Mesendoderm (in vitro differentiated cells): ENCODE results near the gene ITGB3BP.
A peak's percentile ranks its signal among the peaks of the same experiment; 100 is the strongest.

ENCODE experiments used
- DNase-seq: peaks from one replicate; pipeline ENCODE4 v3.0.0; 2013
- H2AK5ac ChIP-seq: 2 replicates; pipeline ENCODE4 v1.6.1; 2013; ENCODE audit warnings: low read length, inconsistent platforms
- H2BK120ac ChIP-seq: 2 replicates; pipeline ENCODE4 v1.6.1; 2013; ENCODE audit warnings: low read depth, mild to moderate bottlenecking, low read length, moderate library complexity, mixed read lengths
- H2BK15ac ChIP-seq: replicated peaks from 2 replicates; pipeline ENCODE4 v1.6.1; 2013; ENCODE audit warnings: low read depth, mild to moderate bottlenecking, moderate library complexity
- H2BK5ac ChIP-seq: 2 replicates; pipeline ENCODE4 v1.6.1; 2013; ENCODE audit warnings: low read length, inconsistent platforms
- H3K18ac ChIP-seq: 2 replicates; pipeline ENCODE4 v1.6.1; 2013; ENCODE audit warnings: mild to moderate bottlenecking, low read length, mixed read lengths
- H3K23ac ChIP-seq: one replicate; pipeline ENCODE4 v1.6.1; 2013; ENCODE audit warnings: low read length
- H3K27ac ChIP-seq: 2 replicates; pipeline ENCODE4 v1.5.1; 2013; ENCODE audit warnings: low read depth, mild to moderate bottlenecking, inconsistent platforms, low read length, moderate library complexity
- H3K27me3 ChIP-seq: 2 replicates; pipeline ENCODE4 v1.6.1; 2013; ENCODE audit warnings: low read length, control low read depth, mild to moderate bottlenecking, inconsistent platforms; ENCODE audit not compliant: insufficient read depth, poor library complexity
- H3K36me3 ChIP-seq: 2 replicates; pipeline ENCODE4 v1.6.1; 2013; ENCODE audit warnings: low read length, inconsistent platforms; ENCODE audit not compliant: control insufficient read depth, insufficient read depth
- H3K4ac ChIP-seq: one replicate; pipeline ENCODE4 v1.6.1; 2013; ENCODE audit warnings: low read depth, mild to moderate bottlenecking, low read length, moderate library complexity
- H3K4me1 ChIP-seq: 2 replicates; pipeline ENCODE4 v1.6.1; 2013; ENCODE audit warnings: low read depth, low read length, inconsistent platforms; ENCODE audit not compliant: control insufficient read depth
- H3K4me2 ChIP-seq: 2 replicates; pipeline ENCODE4 v1.6.1; 2013; ENCODE audit warnings: low read length
- H3K4me3 ChIP-seq: 2 replicates; pipeline ENCODE4 v1.5.1; 2013; ENCODE audit warnings: mild to moderate bottlenecking, low read length
- H3K56ac ChIP-seq: one replicate; pipeline ENCODE4 v1.6.1; 2013; ENCODE audit warnings: low read length
- H3K79me1 ChIP-seq: 2 replicates; pipeline ENCODE4 v1.6.1; 2013; ENCODE audit warnings: low read length, inconsistent platforms
- H3K79me2 ChIP-seq: 2 replicates; pipeline ENCODE4 v1.6.1; 2013; ENCODE audit warnings: mild to moderate bottlenecking, low read length; ENCODE audit not compliant: control insufficient read depth, insufficient read depth
- H3K9ac ChIP-seq: 2 replicates; pipeline ENCODE4 v1.6.1; 2013; ENCODE audit warnings: low read length, inconsistent platforms
- H4K5ac ChIP-seq: one replicate; pipeline ENCODE4 v1.6.1; 2013; ENCODE audit warnings: low read length
- H4K8ac ChIP-seq: one replicate; pipeline ENCODE4 v1.6.1; 2013; ENCODE audit warnings: low read depth, mild to moderate bottlenecking, control low read depth, low read length, moderate library complexity
- WGBS: extraction: QIAGEN DNeasy Blood & Tissue Kit; methylation state at CpG from one replicate; pipeline ENCODE4 v1.1.7; 2013; ENCODE audit warnings: low lambda C conversion rate, missing lambda C conversion rate; ENCODE audit not compliant: insufficient coverage; ENCODE audit errors: extremely low coverage; 5-methylcytosine and 5-hydroxymethylcytosine counted together

ITGB3BP gene

DNA sequence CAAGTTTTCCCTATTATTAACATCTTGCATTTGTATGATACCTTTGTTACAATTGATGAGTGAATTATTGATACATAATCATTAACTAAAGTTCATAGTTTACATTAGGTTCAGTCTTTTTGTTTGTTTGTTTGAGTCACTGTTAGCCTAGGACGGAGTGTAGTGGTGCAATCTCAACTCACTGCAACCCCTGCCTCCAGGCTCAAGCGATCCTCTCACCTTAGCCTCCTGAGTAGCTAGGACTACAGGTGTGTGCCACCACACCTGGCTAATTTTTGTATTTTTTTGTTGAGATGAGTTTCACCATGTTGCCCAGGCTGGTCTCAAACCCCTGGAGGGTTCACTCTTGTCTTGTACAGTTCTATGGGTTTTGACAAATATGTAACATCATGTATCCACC lies 36.3 kb upstream of the ITGB3BP start:
- H3K27ac ChIP-seq = no peak overlapping the region
- WGBS = no CpG with 5 or more reads among the region's 2 CpGs

GRCh38 chr1:63557365-63557987 lies 34.5 kb upstream of the ITGB3BP start:
- Histone ChIP-seq H3K27me3 (no peaks in the 10 kb centered on the region), H2BK15ac (no peak overlapping the region), H2BK5ac (peak overlapping the region; percentile 8), H3K56ac (peak overlapping the region; percentile 28), H3K27ac (no peak overlapping the region), H4K8ac (no peak overlapping the region), H3K9ac (no peak overlapping the region), H2BK120ac (no peak overlapping the region), H3K4ac (peak overlapping the region; percentile 16), H3K4me3 (no peak overlapping the region), H3K18ac (peak overlapping the region; percentile 76), H3K36me3 (no peaks in the 10 kb centered on the region), H2AK5ac (no peak overlapping the region), H3K23ac (no peak overlapping the region), H4K5ac (no peak overlapping the region), H3K4me2 (no peak overlapping the region), H3K4me1 (no peaks in the 10 kb centered on the region), H3K79me1 (no peaks in the 10 kb centered on the region), H3K79me2 (no peaks in the 10 kb centered on the region)
- no CpG with 5 or more reads among the region's 6 CpGs for WGBS
- peak; percentile 66 for DNase-seq

More for the DNA sequence above, 36.3 kb upstream of the ITGB3BP start:
- no peak overlapping the region for H3K18ac ChIP-seq
- no peak overlapping the region for H2AK5ac ChIP-seq
- H3K4me1 ChIP-seq = no peaks in the 10 kb centered on the region
- H2BK5ac ChIP-seq = no peak overlapping the region
- H4K8ac ChIP-seq = no peak overlapping the region
- no peak for DNase-seq
- no peak overlapping the region for H2BK120ac ChIP-seq
- no peak overlapping the region for H3K56ac ChIP-seq
- H3K4ac ChIP-seq = no peak overlapping the region
- no peak overlapping the region for H3K4me2 ChIP-seq
- H3K4me3 ChIP-seq = no peak overlapping the region
- H3K36me3 ChIP-seq = no peaks in the 10 kb centered on the region
- H3K9ac ChIP-seq = no peak overlapping the region
- no peak overlapping the region for H3K23ac ChIP-seq
- H3K79me1 ChIP-seq = no peaks in the 10 kb centered on the region
- no peaks in the 10 kb centered on the region for H3K79me2 ChIP-seq
- H2BK15ac ChIP-seq = no peak overlapping the region
- H4K5ac ChIP-seq = no peak overlapping the region
- no peaks in the 10 kb centered on the region for H3K27me3 ChIP-seq

- no peak overlapping the region for H2BK15ac ChIP-seq
- H2BK120ac ChIP-seq = no peak overlapping the region
- H3K23ac ChIP-seq = no peak overlapping the region
- DNase-seq = no peak
- H3K27me3 ChIP-seq = no peaks in the 10 kb centered on the region
- no peak overlapping the region for H3K56ac ChIP-seq
- no peak overlapping the region for H4K5ac ChIP-seq
- no peak overlapping the region for H3K4ac ChIP-seq
- no peaks in the 10 kb centered on the region for H3K4me1 ChIP-seq
- no peak overlapping the region for H2AK5ac ChIP-seq
- no peaks in the 10 kb centered on the region for H3K79me2 ChIP-seq
- no peak overlapping the region for H3K4me3 ChIP-seq
- H3K9ac ChIP-seq = no peak overlapping the region
- no peak overlapping the region for H3K27ac ChIP-seq
- no peaks in the 10 kb centered on the region for H3K79me1 ChIP-seq
- H3K4me2 ChIP-seq = no peak overlapping the region
- H3K36me3 ChIP-seq = no peaks in the 10 kb centered on the region
- H2BK5ac ChIP-seq = no peak overlapping the region
- peak overlapping the region; percentile 39 for H3K18ac ChIP-seq
- no peak overlapping the region for H4K8ac ChIP-seq
Measured at GRCh38 chr1:63555480-63555879, 32.5 kb upstream of the ITGB3BP start.

DNA sequence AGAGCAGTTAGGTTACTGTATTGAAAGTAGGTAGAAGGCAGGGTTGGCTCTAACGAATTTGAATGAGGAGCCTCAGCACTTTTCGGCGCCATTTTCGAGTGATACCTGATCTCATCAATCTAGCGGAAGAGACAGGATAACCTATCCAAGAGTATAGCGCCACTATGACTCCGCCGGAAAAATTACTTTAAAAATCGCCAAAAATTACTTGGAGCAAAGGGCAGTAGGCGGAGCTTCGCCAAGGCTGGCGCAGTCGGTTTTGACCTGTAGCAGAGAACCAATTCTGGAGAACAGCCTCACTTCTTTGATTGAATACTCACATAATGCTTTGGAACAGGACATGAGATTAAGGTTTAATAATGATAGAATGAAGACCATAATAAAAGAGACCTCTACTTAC lies 25.9 kb upstream of the ITGB3BP start:
- Histone ChIP-seq H3K23ac (no peak overlapping the region), H4K8ac (no peak overlapping the region), H3K9ac (no peak overlapping the region), H3K18ac (no peak overlapping the region), H2BK15ac (no peak overlapping the region), H3K79me1 (no peaks in the 10 kb centered on the region), H3K4me3 (no peak overlapping the region), H3K79me2 (no peaks in the 10 kb centered on the region), H3K4me2 (no peak overlapping the region), H3K36me3 (no peaks in the 10 kb centered on the region), H2BK120ac (no peak overlapping the region), H3K27me3 (no peaks in the 10 kb centered on the region), H2AK5ac (no peak overlapping the region), H3K4ac (no peak overlapping the region), H3K4me1 (no peaks in the 10 kb centered on the region), H4K5ac (no peak overlapping the region), H3K56ac (no peak overlapping the region), H2BK5ac (no peak overlapping the region), H3K27ac (no peak overlapping the region)
- DNase-seq = no peak
- WGBS = no CpG with 5 or more reads among the region's 13 CpGs

- no peaks in the 10 kb centered on the region for H3K36me3 ChIP-seq
- no peaks in the 10 kb centered on the region for H3K79me2 ChIP-seq
- H3K4me2 ChIP-seq = no peak overlapping the region
- H3K27ac ChIP-seq = no peak overlapping the region
- H3K56ac ChIP-seq = no peak overlapping the region
- no peak overlapping the region for H4K8ac ChIP-seq
- no peak overlapping the region for H2BK15ac ChIP-seq
- H3K79me1 ChIP-seq = no peaks in the 10 kb centered on the region
- no peak overlapping the region for H4K5ac ChIP-seq
- H3K4ac ChIP-seq = no peak overlapping the region
- no peaks in the 10 kb centered on the region for H3K27me3 ChIP-seq
- no peak overlapping the region for H2BK5ac ChIP-seq
- H2BK120ac ChIP-seq = no peak overlapping the region
- no CpG with 5 or more reads among the region's 2 CpGs for WGBS
- no peak for DNase-seq
- H3K4me1 ChIP-seq = no peaks in the 10 kb centered on the region
- H3K23ac ChIP-seq = no peak overlapping the region
- no peak overlapping the region for H3K9ac ChIP-seq
- no peak overlapping the region for H3K4me3 ChIP-seq
- no peak overlapping the region for H2AK5ac ChIP-seq
- no peak overlapping the region for H3K18ac ChIP-seq
Measured at GRCh38 chr1:63548303-63548702, 25.3 kb upstream of the ITGB3BP start.

GRCh38 chr1:63547621-63548294 lies 24.7 kb upstream of the ITGB3BP start:
- Histone ChIP-seq H3K36me3 (no peaks in the 10 kb centered on the region), H3K9ac (no peak overlapping the region), H3K18ac (no peak overlapping the region), H3K79me1 (no peaks in the 10 kb centered on the region), H3K56ac (no peak overlapping the region), H2AK5ac (no peak overlapping the region), H3K79me2 (no peaks in the 10 kb centered on the region), H2BK120ac (no peak overlapping the region), H4K8ac (no peak overlapping the region), H3K27ac (no peak overlapping the region), H2BK15ac (no peak overlapping the region), H3K4me1 (no peaks in the 10 kb centered on the region), H3K4me2 (no peak overlapping the region), H3K27me3 (no peaks in the 10 kb centered on the region), H2BK5ac (no peak overlapping the region), H3K23ac (no peak overlapping the region), H3K4ac (no peak overlapping the region), H4K5ac (no peak overlapping the region), H3K4me3 (no peak overlapping the region)
- DNase-seq = no peak
- no CpG with 5 or more reads among the region's 2 CpGs for WGBS
